Esophagus squamous epithelium (tissue), 5 donors: ENCODE measurements around the gene PNKD. TPM values are rescaled to one million over a fixed set of nuclear protein-coding genes. Genes with fewer than 3 reads are reported as not detected.

ENCODE experiments used
- DNase-seq: peaks from one replicate; lab custom pipeline; 2025; lab: John Stamatoyannopoulos, UW
- H3K27ac ChIP-seq, 4 donors: fragments of 200-600 bp; sonication (generic); one replicate each; pipeline ENCODE4 v1.5.1; 2016 to 2019; ENCODE audit warnings: mild to moderate bottlenecking in 1 of 4
- H3K27me3 ChIP-seq, 4 donors: fragments of 200-600 bp; sonication (generic); 1 replicate in 3 of 4; 2 replicates in 1 of 4; pipeline versions ENCODE4 v1.5.1 to v1.6.0; 2017 to 2021; ENCODE audit warnings: antibody characterized with exemption in 1 of 4
- H3K36me3 ChIP-seq, 3 donors: fragments of 200-600 bp; sonication (generic); one replicate each; pipeline ENCODE4 v1.5.1; 2016 to 2019
- H3K4me1 ChIP-seq, 3 donors: fragments of 200-600 bp; sonication (generic); one replicate each; pipeline ENCODE4 v1.5.1; 2017 to 2019
- H3K4me3 ChIP-seq, 4 donors: fragments of 200-600 bp; sonication (generic); 1 replicate in 3 of 4; 2 replicates in 1 of 4; pipeline ENCODE4 v1.5.1; 2016 to 2019; ENCODE audit warnings: mild to moderate bottlenecking in 2 of 4, moderate library complexity in 1 of 4
- H3K9me3 ChIP-seq, 3 donors: fragments of 200-600 bp; sonication (generic); one replicate each; pipeline ENCODE4 v1.5.1; 2016 to 2019
- CTCF ChIP-seq, 6 experiments: fragments of 450-650 bp in 4 of 6; fragments of 200-600 bp in 2 of 6; sonication (generic) in 2 of 6; IDR thresholded peaks; one replicate each; pipeline ENCODE4 v1.5.1; 2016 to 2019; ENCODE audit warnings: antibody characterized with exemption in 6 of 6, mild to moderate bottlenecking in 4 of 6, moderate library complexity in 4 of 6
- POLR2A ChIP-seq, 4 donors: fragments of 450-650 bp; IDR thresholded peaks; one replicate each; pipeline ENCODE4 v1.6.1; 2017; ENCODE audit warnings: antibody characterized with exemption in 4 of 4, mild to moderate bottlenecking in 4 of 4, moderate library complexity in 3 of 4
- WGBS, 2 donors: methylation state at CpG; one replicate each; pipeline ENCODE4 v1.1.5; 2018; 5-methylcytosine and 5-hydroxymethylcytosine counted together
- intact Hi-C: fragments of 100-400 bp; cut with DNase I; formaldehyde crosslinking; loops from one replicate; pipeline ENCODE4 v1.15.0; 2022
- small RNA-seq, 4 donors: library from RNA; depleted of rRNA; stranded (forward); fragments of <200 nt; gene quantifications; one replicate each; pipeline ENCODE3, GENCODE V24; 2016
- total RNA-seq, 4 donors: library from RNA; depleted of rRNA; stranded (reverse); fragments of >200 nt; gene quantifications; one replicate each; pipeline ENCODE4 v1.1.0, GENCODE V29; 2016
- donor health status: DM: yes; HTN: yes; CAD: no.

The PNKD gene
- total RNA-seq, 4 donors from 2014 or later: 19.7 to 34.3 (median 28.0) TPM

DNA sequence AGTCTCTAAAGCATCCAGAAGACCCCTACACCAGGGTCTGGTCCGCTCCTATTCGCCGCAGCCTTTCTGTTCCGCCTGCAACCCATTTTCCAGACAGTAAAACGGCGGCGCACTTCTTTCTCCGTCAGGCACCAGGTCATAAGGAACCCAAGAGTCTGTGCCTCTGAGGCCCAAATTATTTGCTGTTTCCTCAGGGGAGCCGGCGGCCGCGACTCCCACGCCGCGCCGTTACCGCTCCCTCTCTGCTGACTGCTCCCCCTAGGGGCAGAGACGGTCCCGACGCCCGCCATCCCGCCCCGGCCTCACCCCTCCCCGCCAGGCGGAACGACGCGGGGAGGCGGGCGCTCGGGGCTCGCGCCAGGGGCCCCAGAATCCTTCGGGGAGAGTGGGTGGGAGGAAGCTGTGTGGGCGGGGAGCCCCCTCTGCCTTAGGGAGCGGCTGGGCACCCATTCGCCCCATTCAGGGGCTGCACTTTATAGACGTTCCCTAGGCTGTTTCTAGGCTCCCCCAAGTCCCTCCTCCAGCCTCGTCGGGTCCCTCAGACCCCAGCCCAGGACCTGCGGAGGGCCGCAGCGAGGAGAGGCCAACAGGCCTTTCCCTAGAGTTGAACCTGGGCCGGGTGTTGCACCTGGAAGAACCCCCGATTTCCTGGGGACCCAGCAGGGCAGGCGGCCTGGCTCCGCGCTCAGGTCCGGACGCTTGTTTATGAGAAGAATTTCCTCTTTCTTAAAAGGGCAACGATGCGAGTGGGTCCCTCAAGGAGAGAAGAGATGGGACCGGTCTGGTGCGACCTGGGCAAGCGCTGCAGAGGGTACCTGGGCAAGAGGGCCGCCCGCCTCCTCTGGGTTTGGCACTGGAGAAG is 125.7 kb downstream of the PNKD start:
- H3K36me3 ChIP-seq: no peaks in the 10 kb centered on the region
- peak overlapping the region; percentile 99 to 100 (median 100) for H3K27ac ChIP-seq
- intact Hi-C loops: loop anchor here (5.0 kb wide), 2 partner anchors 104 to 124 kb away; partner anchors contain the start of genes AAMP, PNKD and TMBIM1
- H3K9me3 ChIP-seq: no peaks in the 10 kb centered on the region
- peak overlapping the region; percentile 93 to 99 (median 97) for H3K4me3 ChIP-seq
- peak in 3 of 4 donors; percentile 24 to 48 (median 44) for TF ChIP-seq POLR2A (IDR thresholded peaks at IDR 0.05)
- peak; percentile 86 to 98 (median 96) for TF ChIP-seq CTCF (IDR thresholded peaks at IDR 0.05)
- 1 to 2% methylated on average over 15 to 17 of the region's 57 CpGs for WGBS, 2 donors
- peaks cover 14 to 55% (median 17%) of the 10 kb centered on the region in 3 donors for H3K4me1 ChIP-seq
- no peaks in the 10 kb centered on the region for H3K27me3 ChIP-seq
- DNase-seq: peak; percentile 75

Small RNA genes lying within 50 kb of the gene (small RNA-seq; reads per million reads assigned to genes)
- gene MIR6810: 0 reads per million in 4 donors

Other genes starting within 250 kb of the PNKD start
- gene RUFY4, start 201.3 kb upstream of the PNKD start, total RNA-seq: not detected
- gene CXCR2, start 144.5 kb upstream of the PNKD start, total RNA-seq: 10 to 100 TPM in 3 of 4 donors, 1 to 10 TPM in 1; 5.7 to 32.2 (median 19.1) TPM
- gene CXCR1, start 103.6 kb upstream of the PNKD start, total RNA-seq: 1 to 10 TPM in 1 of 4 donors, not detected in 3; 1.3 TPM
- gene ARPC2, start 53.3 kb upstream of the PNKD start, total RNA-seq: 100 to 1,000 TPM; 465 to 690 (median 542) TPM
- gene GPBAR1, start 9.5 kb upstream of the PNKD start, total RNA-seq: 1 to 10 TPM in 1 of 4 donors, under 1 TPM in 2, not detected in 1; 0.26 to 1.3 (median 0.31) TPM
- gene AAMP, start 382 bp upstream of the PNKD start, total RNA-seq: 100 to 1,000 TPM in 3 of 4 donors, 10 to 100 TPM in 1; 97.9 to 136 (median 118) TPM
- 100 to 1,000 TPM; 238 to 342 (median 275) TPM for gene TMBIM1, start 22.0 kb downstream of the PNKD start, total RNA-seq
- gene CATIP, start 86.3 kb downstream of the PNKD start, total RNA-seq: not detected
- 10 to 100 TPM in 1 of 4 donors, 1 to 10 TPM in 3; 1.7 to 10.6 (median 8.7) TPM for gene SLC11A1, start 111.8 kb downstream of the PNKD start, total RNA-seq
- 10 to 100 TPM; 47.3 to 87.4 (median 58.0) TPM for gene CTDSP1, start 129.3 kb downstream of the PNKD start, total RNA-seq
- not detected for gene VIL1, start 148.6 kb downstream of the PNKD start, total RNA-seq